GM12892 (cell line): ENCODE data around the gene ASCC3.

ENCODE experiments used
- DNase-seq: peaks from one replicate; pipeline ENCODE4 v3.0.0; 2011; ENCODE audit not compliant: insufficient read length
- FAIRE-seq: peaks from 2 replicates; lab custom pipeline; 2011; peaks lifted over from hg19 to GRCh38; lab: Jason Lieb, UNC
- POLR2A ChIP-seq: IDR thresholded peaks from 2 replicates; pipeline ENCODE4 v1.6.1; 2011; ENCODE audit warnings: low read depth, low read length, control low read depth
- POLR2AphosphoS5 ChIP-seq: IDR thresholded peaks from 2 replicates; pipeline ENCODE4 v1.6.1; 2011; ENCODE audit warnings: low read depth, low read length, control low read depth
- TAF1 ChIP-seq: IDR thresholded peaks from 2 replicates; pipeline ENCODE4 v1.6.1; 2011; ENCODE audit warnings: low read depth, mild to moderate bottlenecking, control low read depth, low read length, borderline replicate concordance

ASCC3 gene

DNA sequence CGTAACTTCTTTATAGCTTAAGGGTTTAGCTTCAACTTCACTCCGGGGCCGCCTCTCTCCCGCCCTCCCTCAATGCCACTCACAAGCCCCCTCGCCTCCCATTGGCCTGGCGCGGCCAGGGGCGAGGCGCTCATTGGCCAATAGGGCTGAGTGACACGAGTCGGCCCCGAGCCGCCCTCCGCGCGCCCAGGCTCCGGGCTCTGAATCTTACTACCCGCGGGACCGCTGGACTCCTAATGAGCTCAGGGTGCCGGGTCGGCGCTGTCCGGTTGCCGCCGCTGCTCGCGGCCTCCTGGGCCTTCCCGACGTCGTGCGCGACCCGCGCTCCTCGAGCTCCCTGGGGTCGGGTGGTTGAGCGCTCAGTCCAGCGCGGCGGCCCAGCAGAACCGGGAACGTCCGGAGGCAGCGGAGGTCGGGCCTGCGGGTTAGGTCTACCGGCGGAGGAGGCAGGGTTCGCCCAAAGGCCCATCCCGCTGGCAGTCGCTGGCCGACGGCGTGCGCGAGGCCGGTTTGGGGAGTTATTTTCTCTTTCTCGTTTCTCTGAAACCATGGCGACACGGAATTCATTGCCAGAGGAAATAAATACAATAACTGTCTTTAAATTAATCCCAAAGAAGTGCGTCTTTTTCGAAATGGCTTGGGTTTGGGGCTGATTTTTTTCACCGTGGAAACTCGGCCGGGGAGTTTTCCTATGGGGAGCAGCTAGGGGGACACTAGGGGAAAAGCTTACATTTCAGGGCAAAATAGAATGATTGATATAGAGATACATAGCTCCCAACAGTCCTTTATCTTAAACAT lies 416.0 kb downstream of the ASCC3 start, which contains the start of gene SIM1:
Gene SIM1, minus strand, starts transcription at position 19 of the 798 bp plus-strand sequence. CDS start 1,453 bp downstream, outside the sequence.
- TF ChIP-seq POLR2AphosphoS5 (no peak), TAF1 (no peak), POLR2A (no peak)
- DNase-seq: peak; percentile 56
- FAIRE-seq: no peak

DNA sequence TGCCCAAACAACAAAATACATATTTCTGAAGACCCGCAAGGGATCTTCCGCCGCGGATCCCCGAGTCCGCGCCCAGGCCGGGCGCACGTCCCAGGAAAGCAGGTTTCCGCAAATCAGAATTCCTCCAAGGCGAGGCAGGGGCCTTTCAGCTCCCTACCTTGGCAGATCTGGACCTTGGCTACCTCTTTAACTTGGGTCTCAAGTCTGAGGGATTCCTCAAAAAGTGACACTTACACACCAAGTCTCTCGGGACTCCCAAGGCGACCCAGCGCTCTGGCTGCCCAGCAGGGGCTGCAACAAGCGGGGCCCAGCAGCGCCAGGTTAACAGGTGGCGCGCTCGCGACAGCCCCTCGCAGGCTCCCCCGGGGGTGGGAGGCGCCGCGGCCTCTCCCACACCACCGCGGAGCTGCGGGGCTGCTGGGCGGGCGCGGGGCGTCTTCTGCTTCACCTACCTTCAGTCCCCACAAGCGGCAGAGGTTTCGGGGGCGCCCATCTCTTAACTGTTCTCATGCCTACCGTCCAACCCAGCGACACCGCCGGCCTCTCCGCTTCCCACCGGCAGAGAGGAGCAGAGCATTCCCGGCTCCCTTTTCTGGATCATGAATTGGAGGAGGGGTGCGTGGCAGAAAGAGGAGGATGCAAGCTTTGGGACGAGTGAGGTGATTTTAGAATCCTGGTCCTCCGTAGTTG lies 416.8 kb downstream of the ASCC3 start:
- DNase-seq: no peak
- FAIRE-seq: no peak
- TF ChIP-seq TAF1 (no peak), POLR2AphosphoS5 (no peak), POLR2A (no peak)

- FAIRE-seq: no peak
- TF ChIP-seq POLR2AphosphoS5: no peak
- TF ChIP-seq POLR2A: no peak
- no peak for TF ChIP-seq TAF1
- DNase-seq: no peak
These were observed 417.4 kb downstream of the ASCC3 start for GRCh38 chr6:100463630-100464161.

GRCh38 chr6:100462706-100463629 lies 418.2 kb downstream of the ASCC3 start:
- no peak for DNase-seq
- FAIRE-seq: no peak
- TF ChIP-seq POLR2A (no peak), POLR2AphosphoS5 (no peak), TAF1 (no peak)

DNA sequence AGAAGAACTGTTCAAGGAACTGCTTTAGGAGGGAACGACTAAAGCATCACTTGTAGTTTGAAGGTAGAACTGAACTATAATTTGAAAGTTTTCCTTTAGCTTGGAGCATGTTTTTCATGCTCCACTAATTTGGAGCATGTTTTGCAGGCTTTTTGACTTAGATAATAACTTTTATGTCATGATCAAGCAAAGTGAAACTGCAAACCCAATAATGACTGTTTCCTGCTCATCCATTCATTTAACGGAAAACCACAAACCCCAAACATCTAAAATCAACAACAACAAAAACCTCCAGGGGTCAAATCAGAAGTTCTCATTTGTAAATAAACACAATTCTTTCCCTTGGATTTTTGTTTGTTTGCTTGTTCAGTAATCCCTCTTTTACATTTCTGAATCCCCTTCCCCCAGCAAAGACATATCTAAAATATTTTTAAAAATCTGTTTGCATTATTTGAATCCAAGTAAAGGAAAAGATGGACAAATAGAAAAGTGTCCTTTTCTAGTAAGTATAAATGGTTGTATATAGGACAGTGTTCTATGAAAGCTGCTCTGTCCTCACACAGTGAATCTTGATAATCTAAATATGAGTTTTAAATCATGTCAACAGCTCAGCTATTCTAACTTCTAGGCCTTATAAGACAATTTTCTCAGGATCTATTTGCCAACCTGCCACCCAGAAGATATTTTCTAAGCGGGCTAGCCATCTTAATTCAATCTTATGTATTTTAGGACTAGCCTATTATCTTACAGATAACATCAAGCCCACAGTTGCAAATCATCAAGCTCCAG lies 419.0 kb downstream of the ASCC3 start:
- FAIRE-seq: no peak
- DNase-seq: no peak
- TF ChIP-seq TAF1 (no peak), POLR2A (no peak), POLR2AphosphoS5 (no peak)

- FAIRE-seq (no peak), DNase-seq (no peak)
- no peak for TF ChIP-seq POLR2AphosphoS5
- TF ChIP-seq TAF1: no peak
- no peak for TF ChIP-seq POLR2A
These were observed 419.7 kb downstream of the ASCC3 start for GRCh38 chr6:100461278-100461916.

GRCh38 chr6:100460650-100461204 lies 420.4 kb downstream of the ASCC3 start:
- TF ChIP-seq POLR2AphosphoS5 (no peak), POLR2A (no peak), TAF1 (no peak)
- FAIRE-seq: no peak
- no peak for DNase-seq

DNA sequence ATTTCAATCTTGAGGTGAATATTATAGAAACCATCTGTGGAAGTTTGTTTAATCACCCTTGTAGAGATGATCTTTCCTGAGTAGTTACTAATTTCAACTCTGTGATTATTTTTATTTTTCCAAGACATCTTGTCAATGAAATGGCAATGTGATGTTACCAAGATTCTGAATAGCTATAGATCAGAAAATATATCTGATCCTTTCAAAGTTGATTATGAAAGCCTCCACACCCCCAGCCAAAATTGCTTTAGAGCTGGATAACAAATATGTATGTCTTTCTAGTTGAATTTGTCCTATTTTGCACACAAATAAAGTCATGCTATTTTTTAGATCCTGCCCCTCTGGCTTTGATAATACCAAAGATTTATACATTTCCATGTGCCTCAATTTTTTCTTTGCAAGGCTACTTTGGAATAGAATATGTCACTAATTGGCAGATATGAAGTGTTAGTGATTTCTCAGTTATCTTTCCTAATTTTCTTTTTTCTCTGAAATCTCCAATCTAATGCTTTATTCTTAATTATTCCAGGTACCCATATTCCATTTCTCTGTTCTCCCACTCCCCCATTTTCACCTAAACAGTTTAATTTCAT lies 421.4 kb downstream of the ASCC3 start:
- no peak for DNase-seq
- no peak for FAIRE-seq
- TF ChIP-seq POLR2A: no peak
- no peak for TF ChIP-seq POLR2AphosphoS5
- no peak for TF ChIP-seq TAF1

DNA sequence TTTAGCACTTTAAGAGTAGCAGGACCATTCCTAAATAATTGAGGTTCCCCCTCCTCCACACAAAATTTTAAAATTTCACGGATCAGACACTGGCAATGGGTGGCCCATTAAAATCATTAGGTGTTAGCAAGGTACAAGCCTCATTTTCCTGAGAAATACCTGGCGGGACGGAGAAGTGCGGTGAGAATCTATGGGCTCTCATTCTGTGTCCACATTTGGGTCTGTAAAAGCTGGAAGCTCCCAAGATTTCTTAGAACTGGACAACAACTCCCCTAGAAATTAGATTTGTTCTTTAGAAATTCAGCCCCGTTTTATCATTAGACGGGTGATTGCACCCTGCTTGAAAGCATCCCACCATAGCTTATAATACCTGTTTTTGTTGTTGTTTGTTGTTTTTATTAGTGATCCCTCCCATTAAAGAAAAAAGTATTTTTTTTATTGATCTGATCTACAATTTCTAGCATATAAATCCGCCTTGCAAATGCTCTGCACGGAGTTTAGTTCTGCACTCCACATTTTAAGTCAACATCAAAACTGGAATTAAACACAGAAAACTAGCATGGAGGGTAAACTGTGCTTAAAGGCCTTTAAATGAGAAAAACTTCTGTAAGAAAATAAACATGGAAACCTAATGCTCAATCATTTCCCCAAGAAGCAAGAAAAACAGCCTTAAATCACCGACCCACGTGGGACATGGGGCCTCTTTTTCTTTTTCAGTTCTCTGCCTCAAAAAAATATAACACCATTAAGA lies 422.1 kb downstream of the ASCC3 start:
- FAIRE-seq (no peak), DNase-seq (no peak)
- no peak for TF ChIP-seq POLR2A
- no peak for TF ChIP-seq POLR2AphosphoS5
- no peak for TF ChIP-seq TAF1
